Right lobe of liver (tissue), 4 donors: ENCODE results near the gene GVQW3.

ENCODE experiments used
- POLR2A ChIP-seq: fragments of 450-650 bp; IDR thresholded peaks from one replicate; pipeline ENCODE4 v1.6.1; 2017; ENCODE audit warnings: antibody characterized with exemption, mild to moderate bottlenecking
- TF ChIP-seq, protein P1 (sequence below), 4 donors: fragments of 200-600 bp in 3 of 4; fragments of 450-650 bp in 1 of 4; IDR thresholded peaks; one replicate each; pipeline versions ENCODE4 v1.5.1 to v1.8.0; 2016 to 2022; ENCODE audit warnings: antibody characterized with exemption in 4 of 4, mild to moderate bottlenecking in 2 of 4
- donor health status: DM: no; HTN: no; CAD: no.
- donor health status: DM: no; HTN: no; CAD: no.
- donor health status: DM: no; HTN: yes; CAD: no.

DNA sequence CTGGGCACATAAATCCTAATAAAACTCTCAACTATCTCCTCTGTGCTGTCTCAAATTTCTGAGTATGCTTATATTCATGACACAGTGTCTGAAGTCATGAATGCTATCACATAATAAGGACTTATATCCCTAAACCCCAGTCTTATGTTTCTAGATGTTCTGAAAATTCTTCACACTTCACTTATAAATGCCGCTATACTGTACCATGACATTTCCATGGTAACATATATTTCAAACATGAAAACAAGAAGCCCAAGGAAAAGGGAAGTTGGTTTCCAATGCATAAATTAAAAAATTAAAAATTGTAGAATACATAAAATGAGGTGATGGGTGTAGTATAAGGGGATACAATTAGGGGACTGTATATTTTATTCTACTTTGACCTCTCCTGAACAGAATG is 11.7 kb downstream of the GVQW3 start:
- TF ChIP-seq POLR2A = no peak
- TF ChIP-seq, protein P1, sequence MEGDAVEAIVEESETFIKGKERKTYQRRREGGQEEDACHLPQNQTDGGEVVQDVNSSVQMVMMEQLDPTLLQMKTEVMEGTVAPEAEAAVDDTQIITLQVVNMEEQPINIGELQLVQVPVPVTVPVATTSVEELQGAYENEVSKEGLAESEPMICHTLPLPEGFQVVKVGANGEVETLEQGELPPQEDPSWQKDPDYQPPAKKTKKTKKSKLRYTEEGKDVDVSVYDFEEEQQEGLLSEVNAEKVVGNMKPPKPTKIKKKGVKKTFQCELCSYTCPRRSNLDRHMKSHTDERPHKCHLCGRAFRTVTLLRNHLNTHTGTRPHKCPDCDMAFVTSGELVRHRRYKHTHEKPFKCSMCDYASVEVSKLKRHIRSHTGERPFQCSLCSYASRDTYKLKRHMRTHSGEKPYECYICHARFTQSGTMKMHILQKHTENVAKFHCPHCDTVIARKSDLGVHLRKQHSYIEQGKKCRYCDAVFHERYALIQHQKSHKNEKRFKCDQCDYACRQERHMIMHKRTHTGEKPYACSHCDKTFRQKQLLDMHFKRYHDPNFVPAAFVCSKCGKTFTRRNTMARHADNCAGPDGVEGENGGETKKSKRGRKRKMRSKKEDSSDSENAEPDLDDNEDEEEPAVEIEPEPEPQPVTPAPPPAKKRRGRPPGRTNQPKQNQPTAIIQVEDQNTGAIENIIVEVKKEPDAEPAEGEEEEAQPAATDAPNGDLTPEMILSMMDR (IDR thresholded peaks at IDR 0.05) = no peak
